HepG2 (cell line): ENCODE results near the gene PPM1G. TPM values are rescaled to one million over a fixed set of nuclear protein-coding genes. Genes with fewer than 3 reads are reported as not detected.

Experiments
- DR1 ChIP-seq: sonication (generic); formaldehyde crosslinking; IDR thresholded peaks from 2 replicates; pipeline ENCODE4 v1.8.0; 2021; ENCODE audit warnings: mild to moderate bottlenecking, missing genetic modification reagents, inconsistent platforms
- EHMT2 ChIP-seq: fragments of 200-600 bp; sonication (generic); IDR thresholded peaks from 2 replicates; pipeline ENCODE4 v1.7.0; 2017; ENCODE audit warnings: antibody characterized with exemption, low read depth, low read length, borderline replicate concordance
- ELF1 ChIP-seq: sonication (generic); formaldehyde crosslinking; IDR thresholded peaks from 2 replicates; pipeline ENCODE4 v1.4.0; 2020; ENCODE audit warnings: missing genetic modification reagents
- FOSL2 ChIP-seq: sonication (generic); formaldehyde crosslinking; IDR thresholded peaks from 2 replicates; pipeline ENCODE4 v1.4.0; 2020; ENCODE audit warnings: missing genetic modification reagents
- HNF4G ChIP-seq, 2 experiments: sonication (generic) in 1 of 2; formaldehyde crosslinking in 1 of 2; IDR thresholded peaks; 2 replicates each; pipeline versions ENCODE4 v1.4.0 to v1.6.1; 2011 to 2020; ENCODE audit warnings: borderline replicate concordance in 2 of 2, low read depth in 2 of 2, mild to moderate bottlenecking in 2 of 2, low read length in 1 of 2, missing genetic modification reagents in 1 of 2, moderate library complexity in 1 of 2
- HOXA9 ChIP-seq: sonication (generic); formaldehyde crosslinking; IDR thresholded peaks from 2 replicates; pipeline ENCODE4 v1.8.1; 2022; ENCODE audit warnings: missing genetic modification reagents, mild to moderate bottlenecking, moderate library complexity, borderline replicate concordance
- IKZF4 ChIP-seq: sonication (generic); formaldehyde crosslinking; IDR thresholded peaks from 2 replicates; pipeline ENCODE4 v1.5.1; 2020; ENCODE audit warnings: borderline replicate concordance, mild to moderate bottlenecking, low read depth, missing genetic modification reagents; ENCODE audit errors: not compliant biosample characterization
- JARID2 ChIP-seq: sonication (generic); formaldehyde crosslinking; IDR thresholded peaks from 2 replicates; pipeline ENCODE4 v1.8.1; 2023; ENCODE audit warnings: missing genetic modification reagents, inconsistent platforms; ENCODE audit not compliant: insufficient replicate concordance
- MEIS2 ChIP-seq: sonication (generic); formaldehyde crosslinking; IDR thresholded peaks from 2 replicates; pipeline ENCODE4 v1.9.0; 2021; ENCODE audit warnings: mild to moderate bottlenecking, missing genetic modification reagents
- NR3C1 ChIP-seq: sonication (generic); formaldehyde crosslinking; IDR thresholded peaks from 2 replicates; pipeline ENCODE4 v1.4.0; 2020; ENCODE audit warnings: missing genetic modification reagents
- PRPF4 ChIP-seq: fragments of 200-400 bp; formaldehyde crosslinking; IDR thresholded peaks from 2 replicates; pipeline ENCODE4 v1.6.1; 2016; ENCODE audit warnings: low read length, low read depth; ENCODE audit not compliant: poor library complexity, severe bottlenecking
- PTBP1 ChIP-seq: fragments of 200-400 bp; formaldehyde crosslinking; IDR thresholded peaks from 2 replicates; pipeline ENCODE4 v1.6.1; 2018; ENCODE audit warnings: low read length, low read depth; ENCODE audit not compliant: poor library complexity, severe bottlenecking
- RFXANK ChIP-seq: IDR thresholded peaks from 2 replicates; pipeline ENCODE4 v1.6.1; 2016
- SALL1 ChIP-seq: sonication (generic); formaldehyde crosslinking; IDR thresholded peaks from 2 replicates; pipeline ENCODE4 v1.8.0; 2022; ENCODE audit warnings: mild to moderate bottlenecking, missing genetic modification reagents
- SIX1 ChIP-seq: sonication (generic); formaldehyde crosslinking; IDR thresholded peaks from 2 replicates; pipeline ENCODE4 v1.4.0; 2020; ENCODE audit warnings: missing genetic modification reagents, borderline replicate concordance
- SMARCE1 ChIP-seq: fragments of 450-650 bp; IDR thresholded peaks from 2 replicates; pipeline ENCODE4 v1.6.1; 2017; ENCODE audit warnings: borderline replicate concordance
- SP4 ChIP-seq: sonication (generic); formaldehyde crosslinking; IDR thresholded peaks from 2 replicates; pipeline ENCODE4 v1.8.1; 2023; ENCODE audit warnings: mild to moderate bottlenecking, missing genetic modification reagents
- SPEN ChIP-seq: sonication (generic); formaldehyde crosslinking; IDR thresholded peaks from 2 replicates; pipeline ENCODE4 v1.5.1; 2020; ENCODE audit warnings: low read depth, mild to moderate bottlenecking, missing genetic modification reagents
- XRCC5 ChIP-seq: fragments of 200-400 bp; formaldehyde crosslinking; optimal IDR thresholded peaks from 2 replicates; pipeline ENCODE3; 2017; ENCODE audit warnings: mild to moderate bottlenecking, low read length
- YEATS2 ChIP-seq: sonication (generic); formaldehyde crosslinking; IDR thresholded peaks from 2 replicates; pipeline ENCODE4 v1.4.0; 2020; ENCODE audit warnings: missing genetic modification reagents, borderline replicate concordance
- ZNF280B ChIP-seq: sonication (generic); formaldehyde crosslinking; IDR thresholded peaks from 2 replicates; pipeline ENCODE4 v1.5.0; 2020; ENCODE audit warnings: missing genetic modification reagents, mild to moderate bottlenecking, borderline replicate concordance
- ZNF564 ChIP-seq: sonication (generic); formaldehyde crosslinking; IDR thresholded peaks from 2 replicates; pipeline ENCODE4 v1.8.1; 2023; ENCODE audit warnings: mild to moderate bottlenecking, missing genetic modification reagents
- ZNF780A ChIP-seq: sonication (generic); formaldehyde crosslinking; IDR thresholded peaks from 2 replicates; pipeline ENCODE4 v1.8.0; 2022; ENCODE audit warnings: mild to moderate bottlenecking, missing genetic modification reagents, moderate library complexity
- polyA plus RNA-seq, 8 experiments: library from polyadenylated mRNA; depleted of rRNA in 3 of 8; stranded (reverse) in 7 of 8; unstranded in 1 of 8; fragments of >200 nt; fragmentation: Illumina TruSeq in 4 of 8; extraction: Trizol in 4 of 8; gene quantifications; 2 replicates each; pipeline versions ENCODE4 v1.2.1 to v1.2.3, GENCODE V29; 2011 to 2016; ENCODE audit warnings: low read depth in 4 of 8, missing spikeins in 1 of 8, mixed read lengths in 1 of 8; ENCODE audit not compliant: insufficient read depth in 1 of 8
- total RNA-seq, 5 experiments: library from RNA; depleted of rRNA; stranded (reverse); fragments of >200 nt; fragmentation: Illumina TruSeq; extraction: Trizol; gene quantifications; 2 replicates each; pipeline ENCODE4 v1.2.3, GENCODE V29; 2016; ENCODE audit warnings: low read depth in 1 of 5
- TF ChIP-seq, protein P1 (sequence below): IDR thresholded peaks from 2 replicates; pipeline ENCODE4 v1.6.1; 2018; ENCODE audit warnings: missing genetic modification reagents
- TF ChIP-seq, protein P2 (sequence below): sonication (generic); formaldehyde crosslinking; IDR thresholded peaks from 2 replicates; pipeline ENCODE4 v1.4.0; 2020; ENCODE audit warnings: mild to moderate bottlenecking, missing genetic modification reagents, borderline replicate concordance

Gene PPM1G
- total and polyA plus RNA-seq, 2 of the 13 experiments (the other 11 are each of a cell fraction or from before 2014, with no cell fraction given) = 58.2 to 213 TPM

- TF ChIP-seq ELF1 (CRISPR knock-in tag) (peak; percentile 85), MEIS2 (CRISPR knock-in tag) (peak; percentile 40; the same call in 1 of the 2 replicates), SPEN (CRISPR knock-in tag) (peak; percentile 87), HOXA9 (CRISPR knock-in tag) (no peak), JARID2 (CRISPR knock-in tag) (peak; percentile 74), ZNF780A (CRISPR knock-in tag) (peak; percentile 58; the same call in 1 of the 2 replicates), SIX1 (peak; percentile 28; the same call in 1 of the 2 replicates), PTBP1 (peak; percentile 96), ZNF564 (peak; percentile 64), XRCC5 (peak; percentile 62), HNF4G (IDR thresholded peaks at IDR 0.05; ENCODE audit: borderline replicate concordance, low read depth, low read length) (peak; percentile 57; the same call in 1 of the 2 replicates), HNF4G (CRISPR knock-in tag; IDR thresholded peaks at IDR 0.05; ENCODE audit: borderline replicate concordance, low read depth) (peak; percentile 62), YEATS2 (CRISPR knock-in tag) (peak; percentile 84), PRPF4 (no peak), EHMT2 (no peak), SP4 (peak; percentile 88), FOSL2 (peak; percentile 47), SALL1 (peak; percentile 83), NR3C1 (no peak), DR1 (no peak; the same call in 1 of the 2 replicates), ZNF280B (CRISPR knock-in tag) (peak; percentile 86; the same call in 1 of the 2 replicates), RFXANK (CRISPR knock-in tag) (peak; percentile 93; the same call in 1 of the 2 replicates), IKZF4 (peak; percentile 83), SMARCE1 (no peak)
- TF ChIP-seq, protein P1, sequence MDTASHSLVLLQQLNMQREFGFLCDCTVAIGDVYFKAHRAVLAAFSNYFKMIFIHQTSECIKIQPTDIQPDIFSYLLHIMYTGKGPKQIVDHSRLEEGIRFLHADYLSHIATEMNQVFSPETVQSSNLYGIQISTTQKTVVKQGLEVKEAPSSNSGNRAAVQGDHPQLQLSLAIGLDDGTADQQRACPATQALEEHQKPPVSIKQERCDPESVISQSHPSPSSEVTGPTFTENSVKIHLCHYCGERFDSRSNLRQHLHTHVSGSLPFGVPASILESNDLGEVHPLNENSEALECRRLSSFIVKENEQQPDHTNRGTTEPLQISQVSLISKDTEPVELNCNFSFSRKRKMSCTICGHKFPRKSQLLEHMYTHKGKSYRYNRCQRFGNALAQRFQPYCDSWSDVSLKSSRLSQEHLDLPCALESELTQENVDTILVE (CRISPR knock-in tag) = peak; percentile 89
- TF ChIP-seq, protein P2, sequence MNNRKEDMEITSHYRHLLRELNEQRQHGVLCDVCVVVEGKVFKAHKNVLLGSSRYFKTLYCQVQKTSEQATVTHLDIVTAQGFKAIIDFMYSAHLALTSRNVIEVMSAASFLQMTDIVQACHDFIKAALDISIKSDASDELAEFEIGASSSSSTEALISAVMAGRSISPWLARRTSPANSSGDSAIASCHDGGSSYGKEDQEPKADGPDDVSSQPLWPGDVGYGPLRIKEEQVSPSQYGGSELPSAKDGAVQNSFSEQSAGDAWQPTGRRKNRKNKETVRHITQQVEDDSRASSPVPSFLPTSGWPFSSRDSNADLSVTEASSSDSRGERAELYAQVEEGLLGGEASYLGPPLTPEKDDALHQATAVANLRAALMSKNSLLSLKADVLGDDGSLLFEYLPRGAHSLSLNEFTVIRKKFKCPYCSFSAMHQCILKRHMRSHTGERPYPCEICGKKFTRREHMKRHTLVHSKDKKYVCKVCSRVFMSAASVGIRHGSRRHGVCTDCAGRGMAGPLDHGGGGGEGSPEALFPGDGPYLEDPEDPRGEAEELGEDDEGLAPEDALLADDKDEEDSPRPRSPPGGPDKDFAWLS (CRISPR knock-in tag) = 0 out of 2 replicates have a peak, but pooled peaks have one; percentile 82
These were observed 52.8 kb downstream of the PPM1G start, which contains the start of gene GTF3C2 (continued) for GRCh38 chr2:27356382-27357181.
